Measurements from ENCODE around the gene PANK1.

Gene PANK1

GRCh38 chr10:89611282-89611681 lies 33.8 kb downstream of the PANK1 start:
- ATAC-seq: no peak
- no peak for TF ChIP-seq GLIS3 (CRISPR knock-in tag; IDR thresholded peaks at IDR 0.05)
- TF ChIP-seq OSR1 (CRISPR knock-in tag; IDR thresholded peaks at IDR 0.05): no peak
- TF ChIP-seq SNAI2 (CRISPR knock-in tag; IDR thresholded peaks at IDR 0.05): no peak
- TF ChIP-seq ZFP30 (CRISPR knock-in tag; IDR thresholded peaks at IDR 0.05): no peak
- no peak for TF ChIP-seq PPARA (CRISPR knock-in tag; IDR thresholded peaks at IDR 0.05; ENCODE audit: borderline replicate concordance)
- no peak for TF ChIP-seq BACH2 (CRISPR knock-in tag; IDR thresholded peaks at IDR 0.05; ENCODE audit: borderline replicate concordance)
- no peak for TF ChIP-seq ESRRG (CRISPR knock-in tag; IDR thresholded peaks at IDR 0.05)
- no peak for TF ChIP-seq ISL1 (CRISPR knock-in tag; IDR thresholded peaks at IDR 0.05)
- no peak for TF ChIP-seq TCF4 (CRISPR knock-in tag; IDR thresholded peaks at IDR 0.05; ENCODE audit: borderline replicate concordance)
- TF ChIP-seq POU6F1 (CRISPR knock-in tag; IDR thresholded peaks at IDR 0.05; ENCODE audit: borderline replicate concordance, low read depth): no peak
- TF ChIP-seq, protein P1, sequence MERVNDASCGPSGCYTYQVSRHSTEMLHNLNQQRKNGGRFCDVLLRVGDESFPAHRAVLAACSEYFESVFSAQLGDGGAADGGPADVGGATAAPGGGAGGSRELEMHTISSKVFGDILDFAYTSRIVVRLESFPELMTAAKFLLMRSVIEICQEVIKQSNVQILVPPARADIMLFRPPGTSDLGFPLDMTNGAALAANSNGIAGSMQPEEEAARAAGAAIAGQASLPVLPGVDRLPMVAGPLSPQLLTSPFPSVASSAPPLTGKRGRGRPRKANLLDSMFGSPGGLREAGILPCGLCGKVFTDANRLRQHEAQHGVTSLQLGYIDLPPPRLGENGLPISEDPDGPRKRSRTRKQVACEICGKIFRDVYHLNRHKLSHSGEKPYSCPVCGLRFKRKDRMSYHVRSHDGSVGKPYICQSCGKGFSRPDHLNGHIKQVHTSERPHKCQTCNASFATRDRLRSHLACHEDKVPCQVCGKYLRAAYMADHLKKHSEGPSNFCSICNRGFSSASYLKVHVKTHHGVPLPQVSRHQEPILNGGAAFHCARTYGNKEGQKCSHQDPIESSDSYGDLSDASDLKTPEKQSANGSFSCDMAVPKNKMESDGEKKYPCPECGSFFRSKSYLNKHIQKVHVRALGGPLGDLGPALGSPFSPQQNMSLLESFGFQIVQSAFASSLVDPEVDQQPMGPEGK (CRISPR knock-in tag; IDR thresholded peaks at IDR 0.05; ENCODE audit: borderline replicate concordance): no peak
- TF ChIP-seq ZC3H10 (CRISPR knock-in tag; IDR thresholded peaks at IDR 0.05): no peak
- no peak for TF ChIP-seq TOX (CRISPR knock-in tag; IDR thresholded peaks at IDR 0.05; ENCODE audit: borderline replicate concordance)
- TF ChIP-seq RARB (CRISPR knock-in tag; IDR thresholded peaks at IDR 0.05): no peak

DNA sequence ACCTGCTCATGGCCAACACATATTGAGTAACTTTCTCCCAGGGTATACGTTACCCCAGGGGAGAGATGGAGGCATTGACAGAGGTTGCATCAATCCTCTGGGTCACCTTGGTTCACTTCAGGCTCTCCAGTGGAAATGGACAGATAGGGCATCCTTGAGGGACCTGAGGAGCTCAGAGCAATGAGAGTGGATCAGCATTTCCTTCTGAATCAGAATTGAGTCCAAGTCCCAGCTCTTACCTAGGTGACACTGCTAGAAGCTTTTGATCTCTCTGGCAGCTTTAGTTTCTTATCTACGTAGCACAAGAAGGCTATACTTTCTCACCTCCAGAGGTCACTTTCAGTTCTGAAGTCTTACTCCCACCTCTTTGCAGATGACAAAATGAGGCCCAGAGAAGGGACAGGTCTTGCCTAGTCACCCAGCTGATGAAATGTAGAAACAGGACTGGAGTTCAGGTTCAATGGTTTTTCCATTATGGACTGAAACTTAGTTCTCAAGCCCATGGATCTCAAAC lies 35.2 kb downstream of the PANK1 start:
- no peak for TF ChIP-seq RARB (CRISPR knock-in tag; IDR thresholded peaks at IDR 0.05)
- TF ChIP-seq ZNF70 (CRISPR knock-in tag; IDR thresholded peaks at IDR 0.05): no peak
- TF ChIP-seq CSRNP3 (CRISPR knock-in tag; IDR thresholded peaks at IDR 0.05): no peak
- TF ChIP-seq PPARA (CRISPR knock-in tag; IDR thresholded peaks at IDR 0.05; ENCODE audit: borderline replicate concordance): no peak
- no peak for TF ChIP-seq CSDC2 (CRISPR knock-in tag; IDR thresholded peaks at IDR 0.05)
- TF ChIP-seq ESRRG (CRISPR knock-in tag; IDR thresholded peaks at IDR 0.05): no peak
- no peak for TF ChIP-seq ZC3H10 (CRISPR knock-in tag; IDR thresholded peaks at IDR 0.05)
- no peak for TF ChIP-seq SNAI2 (CRISPR knock-in tag; IDR thresholded peaks at IDR 0.05)
- no peak for TF ChIP-seq ISL1 (CRISPR knock-in tag; IDR thresholded peaks at IDR 0.05)
- TF ChIP-seq POU6F1 (CRISPR knock-in tag; IDR thresholded peaks at IDR 0.05; ENCODE audit: borderline replicate concordance, low read depth): no peak
- no peak for TF ChIP-seq TSHZ2 (CRISPR knock-in tag; IDR thresholded peaks at IDR 0.05)
- TF ChIP-seq, protein P1 (CRISPR knock-in tag; IDR thresholded peaks at IDR 0.05; ENCODE audit: borderline replicate concordance): no peak
- no peak for TF ChIP-seq ZNF565 (CRISPR knock-in tag; conservative IDR thresholded peaks at IDR 0.05; ENCODE audit: low read depth)

More for the DNA sequence above, 35.2 kb downstream of the PANK1 start:
- ATAC-seq: no peak

Data from SK-N-SH treated with all-trans-retinoic acid at 6 μM for 48 hours (cell line).